ENCODE results near the gene HRH4. TPM values are rescaled to one million over a fixed set of nuclear protein-coding genes. Genes with fewer than 3 reads are reported as not detected.

HRH4 gene
- total and polyA plus RNA-seq, 2 donors (not counting 1 experiment from before 2014, with no cell fraction given): 0.03 to 0.07 TPM

GRCh38 chr18:24488824-24489493 is 28.5 kb downstream of the HRH4 start:
- CTCF ChIA-PET: interaction anchor here (0.5 to 12.4 kb wide), 31 partner anchors 9 to 1404 kb away, joined by 3 to 179 read pairs (median 3); partner anchors contain the start of genes HRH4, IMPACT and OSBPL1A
- H3K27ac Mint-ChIP-seq: no peak overlapping the region
- 100% methylated on average over 1 of the region's 7 CpGs for WGBS (ENCODE audit: insufficient coverage)

More at GRCh38 chr18:24488824-24489493, 28.5 kb downstream of the HRH4 start:
- peak; percentile 63 for DNase-seq
- Histone ChIP-seq H3K4me3 (ENCODE audit: control extremely low read depth in 1 of 5, extremely low read depth in 1 of 5, insufficient read depth in 1 of 5, low read depth in 2 of 5, low read length in 4 of 5) (no peak overlapping the region), H3K4me2 (replicated peaks; ENCODE audit: low read depth, low read length, poor library complexity, severe bottlenecking) (peak overlapping the region; percentile 2), H3K36me3 (replicated peaks in 1 of 2; ENCODE audit: control extremely low read depth in 1 of 2, control insufficient read depth in 1 of 2, extremely low read depth in 1 of 2, insufficient read depth in 2 of 2, low read length in 1 of 2) (no peaks in the 10 kb centered on the region), H3K27ac (ENCODE audit: low read length in 2 of 2) (no peak overlapping the region), H2AFZ (ENCODE audit: insufficient read depth, low read depth, low read length, poor library complexity, severe bottlenecking) (no peak overlapping the region), H3K4me1 (ENCODE audit: control insufficient read depth in 2 of 2, insufficient read depth in 2 of 2, low read length in 2 of 2) (peaks cover 18 to 24% of the 10 kb centered on the region in 2 donors), H3K27me3 (replicated peaks in 1 of 4; ENCODE audit: control extremely low read depth in 1 of 4, control insufficient read depth in 3 of 4, insufficient read depth in 4 of 4, low read length in 3 of 4) (peaks cover 0 to 8% (median 0%) of the 10 kb centered on the region in 4 experiments), H3K9me3 (ENCODE audit: control extremely low read depth in 1 of 3, control insufficient read depth in 2 of 3, insufficient read depth in 1 of 3, low read length in 2 of 3) (no peaks in the 10 kb centered on the region), H3K79me2 (ENCODE audit: control insufficient read depth, insufficient read depth, low read length) (no peaks in the 10 kb centered on the region), H3K9ac (ENCODE audit: low read length) (no peak overlapping the region), H4K20me1 (ENCODE audit: control insufficient read depth, insufficient read depth, low read length, poor library complexity, severe bottlenecking) (no peaks in the 10 kb centered on the region)
- peak; percentile 59 for ATAC-seq (ENCODE audit: low read depth)
- intact Hi-C loops (cut with micrococcal nuclease): loop anchor here (1.0 to 2.0 kb wide), 2 partner anchors 130 to 1408 kb away; no protein-coding TSS in a partner anchor
- Mint-ChIP-seq H3K27me3 (peaks cover 3% of the 10 kb centered on the region), H3K4me3 (no peak overlapping the region), H3K9me3 (ENCODE audit: insufficient read depth) (no peaks in the 10 kb centered on the region), H3K4me1 (peaks cover 27% of the 10 kb centered on the region)
- POLR2A ChIA-PET: no interaction called here
- TF ChIP-seq CTCF (IDR thresholded peaks at IDR 0.05) (peak; percentile 96), EZH2 (IDR thresholded peaks at IDR 0.05; ENCODE audit: borderline replicate concordance, insufficient read depth, low read depth, low read length, poor library complexity, severe bottlenecking) (no peak)
